Memory B cell (primary cell): ENCODE results near the gene UNC79.
"Not testable (repeated sequence)": the region's sequence is repeated elsewhere in the genome, so short reads cannot be mapped to it uniquely, and the experiment has no call there.

ENCODE experiments used
- ATAC-seq: fragments of 150-1000 bp; cut with Tn5 transposase; 2 replicates; pipeline ENCODE4 v1.10.0; 2021; ENCODE audit warnings: low read depth, mild to moderate bottlenecking, moderate library complexity
- DNase-seq, 2 donors: peaks; one replicate each; pipeline ENCODE4 v3.0.0; 2022; ENCODE audit warnings: low spot score in 2 of 2
- H3K27ac Mint-ChIP-seq: one replicate; pipeline ENCODE4 v1.8.0; 2022; ENCODE audit warnings: mild to moderate bottlenecking, moderate library complexity, mixed read lengths
- H3K27me3 Mint-ChIP-seq: one replicate; pipeline ENCODE4 v1.8.0; 2022; ENCODE audit warnings: mixed read lengths
- H3K36me3 Mint-ChIP-seq: one replicate; pipeline ENCODE4 v1.8.0; 2022; ENCODE audit warnings: mild to moderate bottlenecking, mixed read lengths
- H3K4me1 Mint-ChIP-seq: one replicate; pipeline ENCODE4 v1.8.0; 2022; ENCODE audit warnings: mixed read lengths
- H3K4me3 Mint-ChIP-seq: one replicate; pipeline ENCODE4 v1.8.0; 2022; ENCODE audit warnings: mild to moderate bottlenecking, moderate library complexity, mixed read lengths
- H3K9me3 Mint-ChIP-seq: one replicate; pipeline ENCODE4 v1.8.0; 2022; ENCODE audit warnings: mixed read lengths

UNC79 gene

DNA sequence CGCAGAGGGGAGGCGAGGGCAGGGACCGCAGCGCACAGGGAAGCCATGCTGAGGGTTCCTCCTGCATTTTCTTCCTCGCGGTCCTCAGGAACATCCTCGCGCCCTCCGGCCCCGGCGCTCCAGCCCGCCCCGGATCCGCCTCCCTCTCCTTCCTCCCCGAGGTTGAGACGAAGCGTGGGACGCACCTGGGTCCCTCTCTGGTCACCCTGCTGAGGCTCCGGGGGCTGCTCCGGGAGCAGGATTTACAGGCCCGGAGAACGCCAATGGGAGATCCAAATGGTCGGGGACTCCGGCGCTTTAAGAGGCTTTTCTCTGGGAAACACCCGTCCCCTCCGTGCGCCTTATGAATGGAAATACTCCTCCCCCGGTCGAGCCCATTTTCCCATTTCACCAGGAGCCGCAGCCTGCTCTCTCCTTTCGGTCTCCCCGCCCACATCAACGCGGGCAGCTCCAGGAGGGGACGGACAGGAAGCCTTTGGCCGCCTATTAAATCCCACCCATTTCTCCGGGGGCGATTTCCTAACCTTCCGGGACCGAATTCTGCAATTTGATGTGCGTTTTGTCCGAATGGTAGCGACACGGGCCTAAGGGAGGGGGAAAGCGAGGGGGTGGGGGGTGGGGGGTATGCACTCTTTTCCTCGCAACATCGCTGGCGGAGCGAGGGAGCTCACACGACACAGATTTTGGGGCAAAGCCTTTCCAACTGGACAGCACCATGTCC is at the start of gene UNC79:
Gene UNC79, plus strand, starts transcription at position 625 of the 721 bp plus-strand sequence. Its CDS starts 91 bp downstream, at position 716.
- no peak for DNase-seq
- ATAC-seq = no peak
- Mint-ChIP-seq H3K27me3 (peaks cover 14% of the 10 kb centered on the region), H3K9me3 (peaks cover 18% of the 10 kb centered on the region), H3K36me3 (peaks cover 2% of the 10 kb centered on the region), H3K4me3 (no peak within 1 kb of the TSS), H3K27ac (no peak within 1 kb of the TSS), H3K4me1 (peaks cover 5% of the 10 kb centered on the region)

DNA sequence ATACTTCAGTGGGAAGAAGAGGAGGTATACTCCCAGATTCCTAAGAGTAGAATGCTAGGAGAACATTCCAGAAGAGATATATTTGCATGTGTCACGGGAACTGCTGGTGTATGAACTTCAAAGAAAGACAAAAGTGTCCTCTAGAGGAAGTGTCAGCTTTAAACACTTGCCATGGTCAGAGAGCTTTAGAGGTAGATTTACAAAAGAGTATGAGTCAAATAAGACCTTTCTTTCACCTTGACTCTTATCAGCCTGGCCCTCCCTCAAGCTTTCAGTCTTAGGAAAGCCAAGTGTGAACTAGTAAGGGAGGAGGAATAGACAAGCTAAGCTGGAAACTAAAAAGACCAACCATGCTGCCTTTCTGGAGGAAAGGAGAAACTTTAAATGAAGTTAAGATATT is 49.1 kb upstream of the UNC79 start:
- DNase-seq = no peak
- H3K4me1 Mint-ChIP-seq = peaks cover 15% of the 10 kb centered on the region
- H3K27ac Mint-ChIP-seq = no peak overlapping the region
- H3K36me3 Mint-ChIP-seq = no peaks in the 10 kb centered on the region
- H3K4me3 Mint-ChIP-seq = no peak overlapping the region
- no peaks in the 10 kb centered on the region for H3K27me3 Mint-ChIP-seq
- H3K9me3 Mint-ChIP-seq = no peaks in the 10 kb centered on the region
- no peak for ATAC-seq

DNA sequence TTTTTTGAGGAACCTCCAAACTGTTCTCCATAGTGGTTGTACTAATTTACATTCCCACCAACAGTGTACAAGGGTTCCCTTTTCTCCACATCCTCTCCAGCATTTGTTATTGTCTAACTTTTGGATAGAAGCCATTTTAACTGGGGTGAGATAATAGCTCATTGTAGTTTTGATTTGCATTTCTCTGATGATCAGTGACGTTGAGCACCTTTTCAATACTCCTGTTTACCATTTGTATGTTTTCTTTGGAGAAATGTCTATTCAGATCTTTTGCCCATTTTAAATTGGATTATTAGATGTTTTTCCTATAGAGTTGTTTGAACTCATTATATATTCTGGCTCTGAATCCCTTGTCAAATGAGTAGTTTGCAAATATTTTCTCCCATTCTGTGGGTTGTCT is 46.5 kb upstream of the UNC79 start:
- not testable (repeated sequence) for H3K27me3 Mint-ChIP-seq, H3K9me3 Mint-ChIP-seq, ATAC-seq, DNase-seq, H3K4me3 Mint-ChIP-seq, H3K36me3 Mint-ChIP-seq, H3K27ac Mint-ChIP-seq
- H3K4me1 Mint-ChIP-seq = peaks cover 15% of the 10 kb centered on the region

DNA sequence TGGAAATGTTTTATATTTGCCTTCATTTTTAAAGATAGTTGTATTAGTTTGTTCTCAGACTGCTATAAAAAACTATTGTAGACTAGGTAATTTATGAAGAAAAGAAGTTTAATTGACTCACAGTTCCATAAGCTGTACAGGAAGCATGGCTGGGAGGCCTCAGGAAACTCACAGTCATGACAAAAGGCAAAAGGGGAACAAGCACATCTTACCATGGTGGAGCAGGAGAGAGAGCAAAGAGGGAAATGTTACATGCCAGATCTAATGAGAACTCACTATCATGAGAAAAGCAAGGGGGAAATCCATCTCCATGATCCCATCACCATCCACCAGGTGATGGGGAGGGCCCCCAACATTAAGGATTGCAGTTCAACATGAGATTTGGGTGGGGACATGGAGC is 35.5 kb upstream of the UNC79 start:
- H3K4me3 Mint-ChIP-seq = no peak overlapping the region
- DNase-seq (no peak), ATAC-seq (no peak)
- H3K27me3 Mint-ChIP-seq = peaks cover 1% of the 10 kb centered on the region
- H3K36me3 Mint-ChIP-seq = peaks cover 4% of the 10 kb centered on the region
- no peak overlapping the region for H3K27ac Mint-ChIP-seq
- H3K4me1 Mint-ChIP-seq = peaks cover 2% of the 10 kb centered on the region
- peaks cover 13% of the 10 kb centered on the region for H3K9me3 Mint-ChIP-seq

DNA sequence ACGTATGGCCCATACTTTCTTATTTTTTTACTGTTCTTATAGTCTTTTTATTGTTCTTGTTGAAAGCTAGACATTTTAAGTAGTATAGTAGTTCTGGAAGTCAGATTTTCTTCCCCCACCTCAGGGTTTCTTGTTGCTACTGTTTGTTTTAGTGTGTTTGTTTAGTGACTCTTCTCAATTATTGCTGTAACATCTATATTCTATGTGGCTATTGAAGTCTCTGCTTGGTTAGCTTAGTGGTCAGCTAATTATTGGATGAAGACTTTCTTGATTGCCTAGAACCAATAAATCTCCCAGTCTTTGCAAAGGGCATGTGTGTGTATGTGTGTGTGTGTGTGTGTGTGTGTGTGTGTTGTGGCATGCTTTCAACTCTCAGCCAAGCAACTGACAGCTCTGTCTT is 34.3 kb upstream of the UNC79 start:
- no peak for ATAC-seq
- no peak overlapping the region for H3K27ac Mint-ChIP-seq

DNA sequence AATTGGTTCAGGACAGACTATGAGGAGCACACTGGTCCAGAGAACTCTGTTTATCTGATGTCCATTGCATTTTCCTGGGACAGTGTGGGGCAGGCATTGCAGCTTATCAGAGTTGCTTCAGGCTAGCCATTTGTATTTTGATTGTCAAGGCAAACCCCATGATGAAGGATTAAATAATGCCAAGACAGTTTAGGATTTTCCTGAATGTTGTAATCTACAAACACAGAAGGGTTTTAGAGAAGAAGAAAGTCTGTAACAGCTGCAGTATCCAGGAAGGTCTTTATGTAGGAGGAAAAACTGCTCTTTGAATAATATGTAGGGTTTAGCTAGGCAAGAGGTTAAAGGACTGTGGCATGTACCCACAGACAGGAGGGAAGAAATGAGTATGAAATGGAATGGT is 32.2 kb upstream of the UNC79 start:
- Mint-ChIP-seq H3K4me1 (peaks cover 2% of the 10 kb centered on the region), H3K27ac (no peak overlapping the region), H3K36me3 (peaks cover 8% of the 10 kb centered on the region), H3K9me3 (peaks cover 13% of the 10 kb centered on the region), H3K4me3 (no peak overlapping the region), H3K27me3 (peaks cover 10% of the 10 kb centered on the region)
- ATAC-seq (no peak), DNase-seq (no peak)

More for the DNA sequence above, 34.3 kb upstream of the UNC79 start:
- H3K4me1 Mint-ChIP-seq = peaks cover 2% of the 10 kb centered on the region
- H3K4me3 Mint-ChIP-seq = no peak overlapping the region
- peaks cover 8% of the 10 kb centered on the region for H3K36me3 Mint-ChIP-seq
- DNase-seq = no peak
- peaks cover 13% of the 10 kb centered on the region for H3K9me3 Mint-ChIP-seq
- H3K27me3 Mint-ChIP-seq = peaks cover 7% of the 10 kb centered on the region

DNA sequence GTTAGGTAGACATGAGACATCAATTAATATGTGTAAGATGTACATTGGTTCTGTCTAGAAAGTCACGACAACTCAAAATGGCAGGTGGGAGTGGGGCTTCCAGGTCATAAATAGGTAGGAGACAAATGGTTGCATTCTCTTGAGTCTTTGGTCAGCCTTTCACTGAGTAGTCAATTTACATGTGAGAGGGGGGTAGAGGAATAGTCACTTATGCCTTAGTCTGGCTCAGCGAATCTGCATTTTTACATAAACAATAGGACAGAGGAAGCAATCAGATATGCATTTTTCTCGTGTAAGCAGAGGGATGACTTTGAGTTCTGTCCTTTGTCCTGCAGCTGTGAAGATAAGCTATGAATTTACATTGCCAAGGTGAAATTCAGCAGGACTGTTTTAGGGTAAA is 27.8 kb upstream of the UNC79 start:
- Mint-ChIP-seq H3K27me3 (peaks cover 10% of the 10 kb centered on the region), H3K4me1 (no peaks in the 10 kb centered on the region), H3K36me3 (peaks cover 6% of the 10 kb centered on the region), H3K9me3 (peaks cover 4% of the 10 kb centered on the region), H3K27ac (no peak overlapping the region), H3K4me3 (no peak overlapping the region)
- ATAC-seq (no peak), DNase-seq (no peak)

DNA sequence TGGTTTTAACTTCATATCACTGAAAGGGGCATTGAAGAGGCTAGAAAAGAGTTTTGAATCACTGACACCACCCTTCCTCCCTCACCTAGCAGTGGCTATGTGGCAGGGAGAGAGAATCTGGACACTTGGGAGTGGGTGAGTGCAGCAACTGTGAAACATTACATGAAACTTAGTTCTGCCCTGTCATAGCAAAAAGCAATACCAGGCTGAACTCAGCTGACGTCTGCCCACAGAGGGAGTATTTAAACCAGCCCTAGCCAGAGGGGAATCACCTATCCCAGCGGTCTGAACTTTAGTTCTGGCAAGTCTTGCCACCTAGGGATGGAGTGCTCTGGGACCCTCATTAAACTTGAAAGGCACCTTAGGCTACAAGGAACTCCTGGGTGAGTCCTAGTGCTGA is 20.7 kb upstream of the UNC79 start:
- no peak for ATAC-seq

DNA sequence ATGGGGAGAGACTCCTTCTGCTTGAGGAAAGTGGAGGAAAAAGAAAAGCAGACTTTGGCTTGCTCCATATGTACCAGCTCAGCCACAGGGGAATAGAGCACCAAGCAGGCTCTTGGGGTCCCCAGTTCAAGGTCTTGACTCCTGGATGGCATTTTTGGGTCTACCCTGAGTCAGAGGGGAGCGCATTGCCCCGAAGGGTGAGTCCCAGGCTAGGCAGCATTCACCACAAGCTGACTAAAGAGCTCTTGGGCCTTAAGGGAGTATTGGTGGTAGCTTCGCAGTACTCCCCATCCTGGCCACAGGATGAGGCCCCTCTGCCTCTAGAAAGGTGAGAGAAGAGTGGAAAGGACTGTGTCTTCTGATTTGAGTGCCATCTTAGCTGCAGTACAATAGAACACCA is 19.8 kb upstream of the UNC79 start:
- H3K9me3 Mint-ChIP-seq = peaks cover 2% of the 10 kb centered on the region
- H3K36me3 Mint-ChIP-seq = no peaks in the 10 kb centered on the region
- DNase-seq (no peak), ATAC-seq (no peak)
- no peak overlapping the region for H3K27ac Mint-ChIP-seq
- H3K4me1 Mint-ChIP-seq = no peaks in the 10 kb centered on the region
- H3K4me3 Mint-ChIP-seq = no peak overlapping the region
- no peaks in the 10 kb centered on the region for H3K27me3 Mint-ChIP-seq

More for the DNA sequence above, 20.7 kb upstream of the UNC79 start:
- H3K36me3 Mint-ChIP-seq = no peaks in the 10 kb centered on the region
- no peak overlapping the region for H3K27ac Mint-ChIP-seq
- no peaks in the 10 kb centered on the region for H3K27me3 Mint-ChIP-seq
- no peak for DNase-seq
- H3K4me1 Mint-ChIP-seq = no peaks in the 10 kb centered on the region
- H3K9me3 Mint-ChIP-seq = peaks cover 2% of the 10 kb centered on the region
- H3K4me3 Mint-ChIP-seq = no peak overlapping the region

DNA sequence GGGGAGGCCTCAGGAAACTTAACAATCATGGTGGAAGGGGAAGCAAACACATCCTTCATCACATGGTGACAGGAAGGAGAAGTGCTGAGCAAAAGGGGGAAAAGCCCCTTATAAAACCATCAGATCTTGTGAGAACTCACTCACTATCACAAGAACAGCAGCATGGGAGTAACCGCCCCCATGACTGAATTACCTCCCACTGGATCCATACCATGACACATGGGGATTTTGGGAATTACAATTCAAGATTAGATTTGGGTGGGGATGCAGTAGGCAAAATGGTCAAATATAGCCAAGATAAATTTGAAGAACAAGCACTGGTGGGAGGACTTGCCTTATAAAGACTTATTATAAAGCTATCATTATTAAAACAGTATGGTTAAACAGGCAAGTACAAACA is 5.6 kb upstream of the UNC79 start:
- H3K27me3 Mint-ChIP-seq, DNase-seq, H3K4me1 Mint-ChIP-seq, H3K36me3 Mint-ChIP-seq, H3K27ac Mint-ChIP-seq, ATAC-seq, H3K4me3 Mint-ChIP-seq: not testable (repeated sequence)
- peaks cover 25% of the 10 kb centered on the region for H3K9me3 Mint-ChIP-seq

DNA sequence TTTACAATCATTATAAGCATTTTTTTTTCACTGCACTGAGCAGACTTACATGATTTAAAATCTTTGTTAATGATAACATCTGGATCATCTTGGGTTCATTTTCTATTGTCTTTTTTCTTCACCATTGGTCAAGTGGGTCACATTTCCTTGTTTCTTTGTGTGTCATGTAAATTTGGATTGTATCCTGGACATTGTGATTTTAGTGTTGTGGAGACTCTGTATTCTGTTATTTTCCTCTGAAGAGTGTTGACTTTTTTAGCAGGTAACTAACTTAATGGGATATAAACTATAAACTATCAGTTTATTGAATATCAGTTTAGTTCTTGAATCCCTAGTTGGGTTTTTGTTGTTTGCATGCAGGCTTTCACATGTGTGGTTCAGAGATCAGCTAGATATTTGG is 4.0 kb upstream of the UNC79 start:
- H3K4me1 Mint-ChIP-seq = peaks cover 3% of the 10 kb centered on the region
- no peak overlapping the region for H3K27ac Mint-ChIP-seq
- DNase-seq = no peak
- H3K4me3 Mint-ChIP-seq = no peak overlapping the region
- no peak for ATAC-seq
- peaks cover 4% of the 10 kb centered on the region for H3K36me3 Mint-ChIP-seq
- H3K9me3 Mint-ChIP-seq = peaks cover 25% of the 10 kb centered on the region
- H3K27me3 Mint-ChIP-seq = peaks cover 9% of the 10 kb centered on the region

DNA sequence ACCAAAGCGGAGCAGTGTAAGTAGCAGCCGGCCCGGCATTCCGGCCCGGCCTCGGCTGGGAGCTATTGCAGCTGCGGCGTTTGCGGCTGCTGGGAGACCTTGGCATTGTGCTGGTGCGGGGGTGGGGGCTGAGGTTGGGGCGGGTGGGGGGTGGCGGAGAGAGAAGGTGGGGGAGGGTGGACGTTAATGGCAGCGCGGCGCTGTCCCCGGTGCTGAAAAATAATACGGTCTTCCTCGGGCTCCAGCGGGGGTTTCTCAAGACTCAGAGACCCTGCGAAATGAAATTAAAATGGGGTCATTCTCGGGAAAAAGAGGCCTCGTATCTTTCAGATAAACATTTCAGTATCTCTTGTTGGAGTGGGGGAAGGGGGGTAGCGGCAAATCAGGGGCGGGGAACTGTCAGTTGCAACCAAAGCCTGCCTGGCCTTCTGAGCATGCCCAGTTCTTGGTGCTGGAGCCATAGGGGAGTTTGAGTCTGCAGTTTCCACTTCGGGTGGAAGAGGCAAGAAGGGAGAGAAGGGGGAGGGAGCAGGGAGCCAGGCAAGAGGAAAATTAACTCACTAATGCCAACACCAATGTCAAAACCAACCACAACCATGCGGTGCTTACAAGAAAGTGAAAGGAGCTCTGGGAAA is 414 bp downstream of the UNC79 start:
- DNase-seq (no peak), ATAC-seq (no peak)
- H3K9me3 Mint-ChIP-seq = peaks cover 18% of the 10 kb centered on the region
- no peak overlapping the region for H3K27ac Mint-ChIP-seq
- H3K4me1 Mint-ChIP-seq = peaks cover 10% of the 10 kb centered on the region
- H3K27me3 Mint-ChIP-seq = peaks cover 18% of the 10 kb centered on the region
- H3K4me3 Mint-ChIP-seq = no peak overlapping the region
- peaks cover 2% of the 10 kb centered on the region for H3K36me3 Mint-ChIP-seq

DNA sequence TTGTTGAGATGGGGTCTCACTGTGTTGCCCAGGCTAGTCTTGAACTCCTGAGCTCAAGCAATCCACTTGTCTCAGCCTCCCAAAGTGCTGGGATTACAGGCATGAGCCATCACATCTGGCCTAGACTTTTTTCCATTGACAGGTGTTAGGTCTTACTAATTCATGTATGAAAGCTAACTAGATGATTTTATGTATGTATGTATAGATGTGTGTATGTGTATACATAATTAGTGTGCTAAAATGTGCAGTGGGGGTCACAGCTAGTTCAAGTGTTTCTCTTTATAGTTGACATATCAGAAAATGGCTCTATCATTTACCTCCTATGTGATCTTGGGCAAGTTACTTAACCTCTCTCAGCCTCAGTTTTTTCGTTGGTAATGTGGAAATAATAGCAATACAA is 23.5 kb downstream of the UNC79 start:
- peaks cover 2% of the 10 kb centered on the region for H3K36me3 Mint-ChIP-seq
- H3K9me3 Mint-ChIP-seq = peaks cover 2% of the 10 kb centered on the region
- no peak overlapping the region for H3K27ac Mint-ChIP-seq
- H3K27me3 Mint-ChIP-seq = peaks cover 16% of the 10 kb centered on the region
- H3K4me3 Mint-ChIP-seq = no peak overlapping the region
- ATAC-seq = no peak
- H3K4me1 Mint-ChIP-seq = no peaks in the 10 kb centered on the region
- no peak for DNase-seq

DNA sequence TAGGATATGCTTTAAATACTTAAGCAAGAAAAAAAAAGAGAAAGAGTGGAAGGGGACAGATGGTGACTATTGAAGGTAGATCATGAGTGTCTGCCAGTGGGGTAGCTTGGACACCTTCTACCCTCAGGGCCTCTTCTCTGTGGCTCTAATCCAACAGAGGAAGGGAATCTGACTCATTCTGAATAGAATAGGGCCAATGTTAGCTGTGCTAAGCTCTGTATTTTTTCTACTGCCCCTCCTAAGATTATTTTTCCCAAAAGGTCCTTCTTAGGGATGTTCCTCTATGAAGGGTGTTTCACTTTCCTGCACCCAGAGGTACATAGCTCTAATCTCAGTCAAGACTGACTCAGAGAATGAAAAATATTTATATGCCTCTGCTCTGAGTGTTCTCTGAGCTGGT is 25.6 kb downstream of the UNC79 start:
- Mint-ChIP-seq H3K4me3 (no peak overlapping the region), H3K27ac (no peak overlapping the region), H3K4me1 (no peaks in the 10 kb centered on the region), H3K27me3 (peaks cover 14% of the 10 kb centered on the region), H3K9me3 (peaks cover 2% of the 10 kb centered on the region), H3K36me3 (peaks cover 2% of the 10 kb centered on the region)
- ATAC-seq (no peak), DNase-seq (no peak)

DNA sequence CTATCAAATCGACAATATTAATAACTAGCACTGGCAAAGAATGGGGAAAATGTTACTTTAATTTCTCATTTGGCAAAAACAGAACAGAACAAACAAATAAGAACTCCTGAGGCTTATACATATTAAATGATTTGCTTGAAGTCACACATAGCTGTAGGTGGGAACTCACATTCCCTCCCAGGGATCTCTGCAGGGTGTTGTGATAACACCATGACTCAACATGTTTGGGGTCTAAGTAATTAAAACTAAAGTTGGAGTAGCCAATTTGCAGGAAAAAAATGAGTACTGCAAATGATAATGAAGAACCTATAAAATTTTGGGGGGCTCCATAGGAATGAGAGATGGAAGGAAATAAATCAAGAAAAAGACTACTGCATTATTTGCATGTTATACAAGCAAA is 27.5 kb downstream of the UNC79 start:
- peaks cover 2% of the 10 kb centered on the region for H3K9me3 Mint-ChIP-seq
- no peak overlapping the region for H3K27ac Mint-ChIP-seq
- H3K4me1 Mint-ChIP-seq = no peaks in the 10 kb centered on the region
- H3K36me3 Mint-ChIP-seq = no peaks in the 10 kb centered on the region
- DNase-seq (no peak), ATAC-seq (no peak)
- peaks cover 10% of the 10 kb centered on the region for H3K27me3 Mint-ChIP-seq
- no peak overlapping the region for H3K4me3 Mint-ChIP-seq
